Activated T-cell treated with anti-CD3 and anti-CD28 coated beads, Interleukin-2, amount 50 U/mL, for 4 hours (primary cell): Measurements from ENCODE around the gene RNF44. TPM values are rescaled to one million over a fixed set of nuclear protein-coding genes. Genes with fewer than 3 reads are reported as not detected.
A peak's percentile ranks its signal among the peaks of the same experiment; 100 is the strongest.

Experiments used
- ATAC-seq, 2 donors: fragments of 200-7000 bp; cut with Tn5 transposase; one replicate each; pipeline ENCODE4 v1.10.0; 2021
- DNase-seq: peaks from one replicate; pipeline ENCODE4 v3.0.0-alpha.2; 2020
- H3K27me3 Mint-ChIP-seq: one replicate; pipeline ENCODE4 v1.8.0; 2021; ENCODE audit warnings: low read depth, mixed read lengths
- H3K36me3 Mint-ChIP-seq: one replicate; pipeline ENCODE4 v1.8.0; 2022; ENCODE audit warnings: mixed read lengths; ENCODE audit not compliant: insufficient read depth
- H3K4me1 Mint-ChIP-seq: one replicate; pipeline ENCODE4 v1.8.0; 2021; ENCODE audit warnings: low read depth, mixed read lengths
- H3K4me3 Mint-ChIP-seq: one replicate; pipeline ENCODE4 v1.8.0; 2021; ENCODE audit warnings: mild to moderate bottlenecking, moderate library complexity, mixed read lengths
- H3K9me3 Mint-ChIP-seq: one replicate; pipeline ENCODE4 v1.8.0; 2021; ENCODE audit warnings: mixed read lengths
- total RNA-seq, 3 donors: library from RNA; stranded (reverse); gene quantifications; one replicate each; pipeline ENCODE4 v1.2.1, GENCODE V29; 2021

RNF44 gene
- total RNA-seq, 3 donors from 2014 or later: 55.0 to 58.5 (median 58.4) TPM

DNA sequence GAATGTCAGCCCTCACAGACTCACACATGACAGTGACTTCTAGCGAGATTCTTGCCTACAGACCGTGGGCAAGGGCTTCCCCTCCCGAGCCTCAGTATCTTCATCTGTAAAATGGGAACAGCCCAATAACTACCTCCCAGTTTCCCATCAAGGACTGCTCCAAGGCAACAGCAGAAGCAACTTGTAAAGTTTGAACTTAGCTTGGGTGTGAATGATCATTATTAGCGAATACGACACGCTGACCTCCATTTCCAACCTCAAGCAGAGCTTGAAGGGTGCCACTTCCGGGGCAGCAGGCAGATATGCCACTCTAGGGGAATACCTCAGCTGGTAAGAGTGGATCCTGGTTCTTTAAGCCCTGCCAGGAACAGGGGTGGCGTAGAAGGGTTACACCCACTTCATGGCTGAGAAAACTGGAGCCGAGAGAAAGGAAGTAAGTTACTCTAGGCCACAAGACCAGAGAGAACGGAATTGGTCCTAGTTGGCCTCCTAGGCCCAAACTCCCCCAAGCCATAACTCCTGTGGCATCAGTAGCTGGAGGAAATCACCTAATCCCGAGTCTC is 2.0 kb downstream of the RNF44 start:
- H3K9me3 Mint-ChIP-seq: no peaks in the 10 kb centered on the region
- peaks cover 58% of the 10 kb centered on the region for H3K4me1 Mint-ChIP-seq
- no peak for DNase-seq
- no peaks in the 10 kb centered on the region for H3K27me3 Mint-ChIP-seq
- ATAC-seq: no peak
- peaks cover 4% of the 10 kb centered on the region for H3K36me3 Mint-ChIP-seq
- H3K4me3 Mint-ChIP-seq: peak overlapping the region; percentile 97

DNA sequence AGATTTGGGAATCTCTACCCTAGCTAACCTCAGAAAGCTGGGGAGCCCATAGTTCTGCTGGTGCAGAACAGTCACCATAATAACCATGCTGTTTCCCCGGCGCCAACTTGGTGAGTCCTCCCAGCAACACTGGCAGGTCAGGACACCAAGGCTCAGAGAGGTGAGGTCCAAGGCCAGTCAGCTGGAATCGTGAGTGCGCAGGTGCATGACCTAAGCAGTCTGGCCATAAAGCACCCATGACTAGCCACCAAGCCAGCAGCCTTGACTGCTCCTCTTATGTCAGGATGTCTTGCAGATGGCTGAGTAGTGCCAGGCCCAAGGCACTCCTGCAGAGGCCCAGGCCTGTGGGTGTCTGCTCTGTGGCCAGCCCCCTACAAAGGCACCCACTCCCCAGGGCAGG is 2.6 kb downstream of the RNF44 start:
- ATAC-seq (no peak), DNase-seq (no peak)
- no peaks in the 10 kb centered on the region for H3K9me3 Mint-ChIP-seq
- no peaks in the 10 kb centered on the region for H3K27me3 Mint-ChIP-seq
- H3K36me3 Mint-ChIP-seq: peaks cover 6% of the 10 kb centered on the region
- peak overlapping the region; percentile 97 for H3K4me3 Mint-ChIP-seq
- H3K4me1 Mint-ChIP-seq: peaks cover 55% of the 10 kb centered on the region

DNA sequence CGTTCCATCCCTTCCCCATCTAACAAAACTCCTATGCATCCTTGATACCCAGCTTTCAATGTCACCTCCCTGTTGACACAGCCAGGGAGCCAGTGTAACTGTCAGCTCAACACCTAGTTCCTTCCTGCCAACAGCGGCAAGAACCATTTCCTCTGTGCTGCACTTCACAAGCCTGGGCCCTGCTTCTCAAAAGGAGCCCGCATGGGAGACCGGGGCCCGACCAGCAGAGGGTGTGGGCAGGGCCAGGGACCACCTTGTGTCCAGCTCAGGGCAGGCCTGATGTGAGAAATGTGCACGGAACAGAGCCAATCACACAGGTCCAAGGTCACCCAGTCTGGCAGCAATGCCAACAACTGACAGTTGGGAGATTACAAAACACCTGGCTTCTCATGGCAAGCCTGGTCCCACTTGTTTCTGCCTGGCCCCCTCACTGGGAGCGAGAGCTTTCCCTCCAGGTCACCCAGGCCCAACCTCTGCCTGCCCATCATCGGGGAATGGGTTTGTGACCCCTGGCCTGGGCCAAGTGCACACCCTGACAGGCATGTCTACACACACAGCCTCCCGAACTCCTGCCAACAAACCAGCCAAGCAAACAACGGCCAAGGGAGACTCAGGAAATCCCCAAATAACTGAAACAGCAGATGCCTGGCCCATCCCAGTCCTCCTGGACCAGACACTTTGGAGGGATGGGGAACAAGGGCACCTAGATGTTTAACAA is 3.1 kb downstream of the RNF44 start:
- peaks cover 7% of the 10 kb centered on the region for H3K36me3 Mint-ChIP-seq
- DNase-seq: peak; percentile 31
- H3K4me1 Mint-ChIP-seq: peaks cover 55% of the 10 kb centered on the region
- no peaks in the 10 kb centered on the region for H3K9me3 Mint-ChIP-seq
- H3K4me3 Mint-ChIP-seq: peak overlapping the region; percentile 97
- no peaks in the 10 kb centered on the region for H3K27me3 Mint-ChIP-seq
- ATAC-seq: no peak

DNA sequence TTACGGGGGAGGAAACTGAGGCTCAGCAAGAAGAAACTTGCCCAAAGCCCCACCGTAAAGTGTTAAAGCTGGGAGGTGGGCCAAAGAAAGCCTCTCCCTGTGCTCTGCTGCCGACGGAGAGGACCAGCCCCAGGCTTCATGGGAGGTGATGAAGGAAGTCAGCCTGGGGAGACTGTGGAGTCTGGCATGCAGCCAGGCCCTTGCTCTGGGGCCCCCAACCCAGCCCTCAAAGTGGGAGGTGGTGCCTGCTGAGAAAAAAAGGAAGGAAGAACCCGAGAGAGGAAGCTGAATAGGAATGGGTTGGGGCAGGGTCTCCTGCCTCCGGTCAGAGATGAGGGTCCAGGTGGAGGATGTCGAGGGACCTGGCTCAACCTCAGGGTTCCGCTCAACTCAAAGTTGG is 3.8 kb downstream of the RNF44 start:
- DNase-seq (no peak), ATAC-seq (no peak)
- Mint-ChIP-seq H3K36me3 (peaks cover 7% of the 10 kb centered on the region), H3K4me3 (peak overlapping the region; percentile 97), H3K27me3 (no peaks in the 10 kb centered on the region), H3K9me3 (no peaks in the 10 kb centered on the region), H3K4me1 (peaks cover 52% of the 10 kb centered on the region)

DNA sequence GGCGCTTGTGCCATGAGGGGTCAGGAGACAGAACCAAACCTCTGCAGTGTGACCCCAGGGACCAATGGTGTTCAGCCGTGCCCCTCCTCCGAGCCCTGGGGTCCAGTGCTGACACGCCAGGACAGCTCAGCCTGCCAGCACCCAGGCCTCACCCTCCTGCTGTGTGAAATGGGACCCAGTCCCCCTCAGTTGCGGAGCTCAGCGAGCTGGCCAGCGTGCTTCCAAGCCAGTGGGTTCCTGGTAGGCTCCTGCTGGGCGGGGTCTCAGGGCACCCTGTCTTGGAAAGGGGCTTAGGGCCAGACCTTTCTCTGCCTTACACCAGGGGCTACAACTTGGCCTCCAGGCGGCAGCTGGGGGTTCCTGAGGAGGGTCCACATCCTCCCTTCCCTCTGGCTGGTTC is 4.4 kb downstream of the RNF44 start:
- Mint-ChIP-seq H3K27me3 (no peaks in the 10 kb centered on the region), H3K9me3 (no peaks in the 10 kb centered on the region), H3K4me3 (peak overlapping the region; percentile 97), H3K4me1 (peaks cover 46% of the 10 kb centered on the region), H3K36me3 (peaks cover 7% of the 10 kb centered on the region)
- DNase-seq: no peak
- no peak for ATAC-seq

DNA sequence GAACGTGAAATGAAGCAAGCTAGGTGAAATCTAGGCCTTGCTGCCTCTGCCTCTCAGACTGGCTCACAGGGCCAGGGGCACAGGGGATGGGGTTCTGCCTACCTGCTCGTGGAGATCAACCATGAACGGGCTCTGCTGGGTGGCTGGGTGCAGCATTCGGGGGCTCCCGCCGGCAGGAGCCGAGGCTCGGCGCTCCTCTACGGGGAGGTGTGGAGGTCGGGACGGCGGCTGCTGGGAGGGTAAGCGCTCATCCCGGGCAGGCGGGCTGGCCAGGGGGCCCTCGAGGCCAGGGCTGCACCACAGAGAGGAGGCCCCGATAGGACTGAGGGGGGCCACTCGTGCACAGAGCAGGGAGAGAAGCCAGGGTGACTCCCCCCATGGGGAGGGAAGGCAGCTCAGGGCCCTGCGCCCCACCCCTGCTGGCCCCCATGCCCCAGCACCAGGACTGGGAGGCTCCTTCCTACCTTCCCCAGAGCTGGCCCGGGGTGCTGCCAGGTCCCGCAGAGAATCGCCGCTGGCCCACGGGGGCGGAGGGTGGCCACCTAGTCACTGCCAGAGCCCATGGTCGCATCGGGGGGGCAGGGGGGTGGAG is 5.2 kb downstream of the RNF44 start:
- Mint-ChIP-seq H3K27me3 (no peaks in the 10 kb centered on the region), H3K4me1 (peaks cover 46% of the 10 kb centered on the region)

DNA sequence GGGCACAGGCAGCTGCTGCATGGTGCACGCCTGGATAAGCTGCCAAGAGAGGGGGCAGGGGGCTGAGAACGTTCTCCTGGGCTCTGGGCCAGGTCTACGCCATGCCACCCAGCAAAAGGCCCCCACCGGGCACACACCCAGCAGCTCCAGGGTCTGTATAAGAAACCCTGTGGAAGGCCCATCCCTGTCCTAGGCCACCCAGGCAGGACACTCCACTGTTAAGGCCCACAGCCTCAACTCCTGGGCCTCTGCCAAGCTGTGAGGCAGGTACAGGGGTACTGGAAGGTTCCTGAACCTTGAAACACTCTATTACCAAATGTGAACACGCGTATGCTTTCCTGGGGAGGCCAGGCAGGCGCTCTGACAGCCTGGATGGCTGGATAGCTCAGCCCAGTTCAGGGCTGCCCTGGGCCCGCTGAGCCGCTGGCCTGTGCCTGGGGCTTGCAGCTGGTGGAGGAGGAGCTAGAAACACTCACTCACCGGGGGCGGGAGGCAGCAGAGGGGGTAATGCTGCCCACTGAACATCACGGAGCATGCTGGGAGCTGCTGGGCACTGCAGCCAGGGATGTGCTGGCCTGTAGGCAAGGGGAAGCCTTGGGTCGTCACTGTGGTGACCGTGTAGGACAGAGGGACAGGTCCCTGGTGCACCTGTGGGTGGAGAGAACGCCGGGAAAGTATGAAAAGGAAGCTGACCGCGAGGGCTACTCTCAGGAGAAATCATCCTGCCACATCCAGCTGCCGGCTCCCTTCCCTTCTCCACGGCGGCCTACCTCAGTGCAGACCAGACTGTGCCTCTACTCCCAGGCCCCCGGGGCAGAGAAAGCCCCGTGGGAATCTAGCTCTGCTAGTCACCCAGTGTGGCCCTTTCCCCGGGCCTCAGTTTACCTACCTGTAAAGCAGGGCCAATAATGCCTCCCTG is 6.0 kb downstream of the RNF44 start:
- H3K36me3 Mint-ChIP-seq: peaks cover 7% of the 10 kb centered on the region
- peaks cover 46% of the 10 kb centered on the region for H3K4me1 Mint-ChIP-seq
- no peak for DNase-seq
- peak overlapping the region; percentile 72 for H3K4me3 Mint-ChIP-seq
- H3K27me3 Mint-ChIP-seq: no peaks in the 10 kb centered on the region
- no peaks in the 10 kb centered on the region for H3K9me3 Mint-ChIP-seq
- ATAC-seq: peak; percentile 31 to 32

More for the DNA sequence above, 5.2 kb downstream of the RNF44 start:
- DNase-seq (no peak), ATAC-seq (no peak)
- no peak overlapping the region for H3K4me3 Mint-ChIP-seq
- no peaks in the 10 kb centered on the region for H3K9me3 Mint-ChIP-seq
- peaks cover 7% of the 10 kb centered on the region for H3K36me3 Mint-ChIP-seq

DNA sequence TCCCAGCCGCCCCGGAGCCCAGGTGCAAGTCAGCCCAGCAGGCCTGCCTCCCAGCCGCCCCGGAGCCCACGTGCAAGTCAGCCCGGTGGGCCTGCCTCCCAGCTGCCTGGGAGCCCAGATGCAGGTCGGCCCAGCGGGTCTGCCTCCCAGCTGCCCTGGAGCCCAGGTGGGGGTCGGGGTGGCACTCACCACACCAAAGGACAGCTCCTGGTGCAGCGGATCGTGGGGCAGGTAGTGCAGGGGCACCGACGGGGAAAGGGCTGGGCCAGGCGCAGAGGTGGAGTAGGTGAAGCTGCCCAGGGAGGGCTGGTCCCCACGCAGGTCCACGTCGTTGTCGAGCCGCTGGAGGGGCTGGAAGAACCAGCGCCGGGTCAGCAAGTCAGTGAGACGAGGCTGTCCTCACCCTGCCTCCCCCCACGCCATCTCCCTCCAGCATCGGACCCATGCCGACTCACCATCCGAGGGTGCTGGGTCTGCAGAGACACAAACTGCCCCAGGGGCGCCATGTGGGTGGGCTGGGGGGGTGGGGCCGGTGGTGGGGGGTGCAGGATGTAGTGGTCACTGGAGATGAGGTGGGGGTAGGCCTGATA is 6.7 kb downstream of the RNF44 start:
- DNase-seq: no peak
- no peaks in the 10 kb centered on the region for H3K27me3 Mint-ChIP-seq
- ATAC-seq: no peak
- H3K36me3 Mint-ChIP-seq: peaks cover 7% of the 10 kb centered on the region
- peak overlapping the region; percentile 16 for H3K4me3 Mint-ChIP-seq
- H3K4me1 Mint-ChIP-seq: peaks cover 46% of the 10 kb centered on the region
- H3K9me3 Mint-ChIP-seq: no peaks in the 10 kb centered on the region

DNA sequence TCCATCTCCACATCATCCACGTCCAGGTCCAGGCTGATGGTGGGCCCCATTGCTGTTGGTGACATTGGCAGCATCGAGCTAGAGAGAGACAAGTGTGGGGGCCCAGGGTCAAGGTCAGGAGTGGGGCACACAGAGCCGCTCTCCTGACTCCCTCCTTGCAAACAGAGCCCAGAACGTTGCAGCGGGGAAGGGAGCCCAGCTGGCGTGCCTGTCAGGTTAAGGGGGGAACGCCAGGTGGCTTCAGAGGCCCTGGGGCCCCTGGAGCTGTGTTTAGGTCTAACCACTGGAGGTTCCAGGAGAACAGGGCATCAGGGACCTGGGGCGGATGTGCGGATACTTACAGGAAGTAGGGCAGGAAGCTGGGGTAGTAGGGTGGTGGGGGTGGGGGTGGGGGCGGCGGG is 7.5 kb downstream of the RNF44 start:
- Mint-ChIP-seq H3K4me3 (peak overlapping the region; percentile 45), H3K9me3 (no peaks in the 10 kb centered on the region), H3K4me1 (peaks cover 40% of the 10 kb centered on the region), H3K36me3 (peaks cover 10% of the 10 kb centered on the region), H3K27me3 (no peaks in the 10 kb centered on the region)
- ATAC-seq (peak in 1 of 2 donors; percentile 20), DNase-seq (no peak)

DNA sequence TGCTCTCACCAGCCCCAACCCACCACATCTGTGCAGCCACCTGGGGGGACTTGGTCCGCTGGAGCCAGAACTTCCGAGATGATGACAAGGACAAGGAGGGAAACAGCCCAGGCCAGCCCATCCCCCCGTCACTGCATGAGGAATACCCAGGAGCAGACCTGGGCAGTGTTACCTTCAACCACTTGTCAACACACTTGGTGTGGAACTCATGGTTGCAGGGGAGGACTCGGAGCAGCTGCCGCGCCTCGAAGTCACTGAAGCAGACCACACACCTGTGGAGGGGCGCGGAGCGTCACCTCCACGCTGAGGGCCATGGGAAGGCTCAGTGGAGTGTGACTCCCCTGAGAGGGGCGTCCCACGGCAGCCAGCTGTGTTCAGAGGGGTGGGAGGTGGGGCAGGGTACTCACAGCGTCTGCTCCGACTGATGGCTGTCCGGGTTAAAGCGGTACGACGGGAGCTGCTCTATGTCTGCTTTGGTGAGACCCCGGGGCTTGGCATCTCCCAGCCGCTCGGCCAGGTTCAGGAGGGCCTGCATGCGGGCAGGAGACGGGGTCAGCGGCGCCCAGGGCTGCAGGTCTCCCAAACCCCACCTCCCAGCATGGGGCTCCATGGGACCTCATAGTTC is 8.0 kb downstream of the RNF44 start:
- Mint-ChIP-seq H3K36me3 (peaks cover 10% of the 10 kb centered on the region), H3K27me3 (no peaks in the 10 kb centered on the region), H3K9me3 (no peaks in the 10 kb centered on the region), H3K4me3 (no peak overlapping the region), H3K4me1 (peaks cover 35% of the 10 kb centered on the region)
- ATAC-seq: no peak
- no peak for DNase-seq

DNA sequence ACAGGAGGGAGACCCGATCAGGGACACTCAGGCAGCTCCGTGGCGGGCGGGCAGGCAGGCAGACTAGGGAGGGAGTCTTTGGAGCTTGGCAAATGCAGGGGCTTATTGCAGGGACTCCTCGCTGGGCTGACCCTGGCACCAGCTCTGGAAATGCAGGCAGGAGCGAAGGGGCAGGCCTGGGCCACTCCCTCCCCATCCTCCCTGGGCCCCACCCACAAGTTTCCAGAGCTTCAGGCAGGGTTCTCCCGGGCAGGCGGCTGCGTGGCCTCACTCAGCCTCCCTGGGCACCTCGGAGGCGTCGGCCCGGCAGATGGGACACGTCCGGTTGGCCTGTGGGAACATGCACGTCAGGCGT is 8.5 kb downstream of the RNF44 start:
- no peak overlapping the region for H3K4me3 Mint-ChIP-seq

DNA sequence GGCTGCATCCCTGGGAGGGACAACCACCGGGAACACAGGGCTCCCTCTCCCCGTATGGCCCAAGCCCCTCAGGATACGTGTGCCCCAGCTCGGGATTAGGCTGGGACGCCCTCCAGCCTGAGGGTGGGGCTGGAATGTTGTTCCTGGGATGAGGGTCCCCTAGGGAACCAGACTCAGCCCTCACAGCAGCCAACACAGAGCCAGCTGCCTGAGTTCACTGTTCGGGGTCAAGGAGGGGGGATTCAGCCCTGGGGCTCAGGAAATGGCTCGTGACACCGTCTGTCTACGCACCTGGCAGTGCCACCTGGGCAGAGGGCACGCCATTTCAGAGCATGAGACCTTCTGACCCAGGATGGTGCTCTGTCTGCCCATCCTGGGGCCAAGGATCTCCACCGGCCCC is 8.9 kb downstream of the RNF44 start:
- H3K4me1 Mint-ChIP-seq: peaks cover 28% of the 10 kb centered on the region
- DNase-seq (no peak), ATAC-seq (no peak)
- no peaks in the 10 kb centered on the region for H3K27me3 Mint-ChIP-seq
- no peaks in the 10 kb centered on the region for H3K9me3 Mint-ChIP-seq
- H3K4me3 Mint-ChIP-seq: no peak overlapping the region
- H3K36me3 Mint-ChIP-seq: peaks cover 10% of the 10 kb centered on the region

More for the DNA sequence above, 8.5 kb downstream of the RNF44 start:
- no peak for DNase-seq
- Mint-ChIP-seq H3K9me3 (no peaks in the 10 kb centered on the region), H3K4me1 (peaks cover 30% of the 10 kb centered on the region), H3K27me3 (no peaks in the 10 kb centered on the region), H3K36me3 (peaks cover 10% of the 10 kb centered on the region)
- ATAC-seq: no peak

DNA sequence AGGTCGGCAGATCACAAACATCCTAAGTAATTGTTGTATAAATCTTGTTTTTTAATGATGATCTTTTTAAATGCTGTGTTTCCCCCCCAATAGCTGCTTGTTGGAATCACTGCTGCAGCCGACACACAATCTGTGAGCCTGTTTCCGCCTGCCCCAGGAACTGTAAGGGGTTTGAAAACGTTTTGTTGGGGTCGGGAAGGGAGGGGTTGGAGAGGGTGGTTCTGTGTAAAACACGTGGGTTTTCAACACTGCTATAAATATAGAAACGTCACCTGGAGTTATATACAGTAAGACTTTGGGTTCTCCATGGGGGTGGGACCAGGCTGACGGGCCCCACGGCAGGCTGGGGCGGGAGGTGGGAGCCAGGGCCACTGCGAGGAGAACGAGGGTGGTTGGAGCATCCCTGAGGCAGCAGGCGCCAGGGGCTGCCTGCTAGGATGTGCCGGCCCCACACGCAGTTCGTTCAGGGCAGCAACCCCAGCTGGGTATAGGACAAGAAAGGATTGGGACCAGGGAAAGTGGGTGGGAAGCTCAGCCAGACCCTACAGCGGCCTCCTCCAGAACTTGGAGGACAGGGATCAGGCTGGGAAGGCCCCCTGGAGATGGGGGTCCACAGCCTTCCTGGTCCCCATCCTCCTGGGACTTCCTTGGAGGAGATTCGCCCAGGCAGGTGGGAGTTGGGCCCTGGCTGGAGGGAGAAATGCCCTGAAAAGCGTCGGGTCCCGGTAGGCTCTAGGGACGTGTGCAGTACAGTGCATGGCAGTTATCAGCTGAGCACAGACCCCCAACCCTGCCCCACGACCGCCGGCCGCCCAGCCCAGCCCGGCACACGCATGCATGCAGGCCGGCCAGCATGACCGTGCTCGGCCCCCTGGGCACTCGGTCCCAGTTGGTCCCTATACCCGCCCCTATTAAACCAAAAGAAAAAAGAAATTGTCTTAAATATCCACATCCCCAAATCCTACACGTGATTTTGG is 9.7 kb downstream of the RNF44 start:
- ATAC-seq: no peak
- Mint-ChIP-seq H3K4me3 (no peak overlapping the region), H3K36me3 (peaks cover 10% of the 10 kb centered on the region), H3K4me1 (peaks cover 25% of the 10 kb centered on the region), H3K27me3 (no peaks in the 10 kb centered on the region), H3K9me3 (no peaks in the 10 kb centered on the region)
- no peak for DNase-seq
